IgD-negative memory B cell (primary cell): Measurements from ENCODE around the gene CFAP157. TPM values are rescaled to one million over a fixed set of nuclear protein-coding genes. Genes with fewer than 3 reads are reported as not detected.
A peak's percentile ranks its signal among the peaks of the same experiment; 100 is the strongest.

Experiments
- H3K27ac Mint-ChIP-seq, 3 donors: one replicate each; pipeline ENCODE4 v1.8.0; 2020 to 2022; ENCODE audit warnings: mild to moderate bottlenecking in 3 of 3, mixed read lengths in 3 of 3, moderate library complexity in 1 of 3
- H3K27me3 Mint-ChIP-seq: one replicate; pipeline ENCODE4 v1.8.0; 2021; ENCODE audit warnings: mixed read lengths
- H3K36me3 Mint-ChIP-seq: one replicate; pipeline ENCODE4 v1.8.0; 2020; ENCODE audit warnings: mild to moderate bottlenecking, mixed read lengths
- H3K4me1 Mint-ChIP-seq, 3 donors: one replicate each; pipeline ENCODE4 v1.8.0; 2020 to 2022; ENCODE audit warnings: mixed read lengths in 3 of 3, mild to moderate bottlenecking in 1 of 3
- H3K4me3 Mint-ChIP-seq, 4 donors: one replicate each; pipeline ENCODE4 v1.8.0; 2020 to 2022; ENCODE audit warnings: mild to moderate bottlenecking in 4 of 4, mixed read lengths in 4 of 4, moderate library complexity in 3 of 4
- H3K9me3 Mint-ChIP-seq, 3 donors: one replicate each; pipeline ENCODE4 v1.8.0; 2020 to 2021; ENCODE audit warnings: mixed read lengths in 3 of 3, mild to moderate bottlenecking in 1 of 3
- polyA plus RNA-seq: library from polyadenylated mRNA; unstranded; fragments of 300-500 nt; fragmentation: Illumina TruSeq; gene quantifications from one replicate; pipeline ENCODE4 v1.2.3, GENCODE V29; 2021

Gene CFAP157
- polyA plus RNA-seq, 1 donor from 2014 or later: not detected

DNA sequence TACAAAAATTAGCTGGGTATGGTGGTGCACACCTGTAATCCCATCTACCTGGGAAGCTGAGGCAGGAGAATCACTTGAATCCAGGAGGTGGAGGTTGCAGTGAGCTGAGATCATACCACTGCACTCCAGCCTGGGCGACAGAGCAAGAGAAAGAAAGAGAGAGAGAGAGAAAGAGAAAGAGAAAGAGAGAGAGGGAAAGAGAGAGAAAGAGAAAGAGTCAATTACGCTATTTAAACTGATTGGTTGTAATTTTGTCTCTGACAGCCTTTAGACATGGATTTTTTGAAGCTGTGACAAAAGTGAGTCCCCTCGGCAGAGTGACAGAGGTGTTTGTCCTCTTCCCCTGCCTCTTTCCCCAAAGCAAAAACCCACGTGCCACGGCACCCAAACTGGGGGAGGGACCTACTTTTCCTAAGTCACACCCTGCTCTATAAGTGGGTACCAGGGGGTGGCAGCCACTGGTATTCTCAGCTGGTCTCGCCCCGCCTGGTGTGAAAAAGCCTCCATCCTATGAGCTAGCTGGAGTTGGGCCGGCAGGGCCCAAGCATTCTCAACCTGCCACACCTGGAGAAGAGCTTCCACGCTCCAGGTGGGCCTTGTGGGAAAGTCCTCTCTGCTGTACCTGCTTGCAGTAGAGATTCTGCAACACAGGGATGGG, 3.4 kb upstream of the CFAP157 start:
- no peaks in the 10 kb centered on the region for H3K27me3 Mint-ChIP-seq
- H3K27ac Mint-ChIP-seq: no peak overlapping the region
- peaks cover 7 to 10% (median 8%) of the 10 kb centered on the region in 3 donors for H3K4me1 Mint-ChIP-seq
- no peaks in the 10 kb centered on the region for H3K36me3 Mint-ChIP-seq
- H3K9me3 Mint-ChIP-seq: no peaks in the 10 kb centered on the region
- H3K4me3 Mint-ChIP-seq: no peak overlapping the region

DNA sequence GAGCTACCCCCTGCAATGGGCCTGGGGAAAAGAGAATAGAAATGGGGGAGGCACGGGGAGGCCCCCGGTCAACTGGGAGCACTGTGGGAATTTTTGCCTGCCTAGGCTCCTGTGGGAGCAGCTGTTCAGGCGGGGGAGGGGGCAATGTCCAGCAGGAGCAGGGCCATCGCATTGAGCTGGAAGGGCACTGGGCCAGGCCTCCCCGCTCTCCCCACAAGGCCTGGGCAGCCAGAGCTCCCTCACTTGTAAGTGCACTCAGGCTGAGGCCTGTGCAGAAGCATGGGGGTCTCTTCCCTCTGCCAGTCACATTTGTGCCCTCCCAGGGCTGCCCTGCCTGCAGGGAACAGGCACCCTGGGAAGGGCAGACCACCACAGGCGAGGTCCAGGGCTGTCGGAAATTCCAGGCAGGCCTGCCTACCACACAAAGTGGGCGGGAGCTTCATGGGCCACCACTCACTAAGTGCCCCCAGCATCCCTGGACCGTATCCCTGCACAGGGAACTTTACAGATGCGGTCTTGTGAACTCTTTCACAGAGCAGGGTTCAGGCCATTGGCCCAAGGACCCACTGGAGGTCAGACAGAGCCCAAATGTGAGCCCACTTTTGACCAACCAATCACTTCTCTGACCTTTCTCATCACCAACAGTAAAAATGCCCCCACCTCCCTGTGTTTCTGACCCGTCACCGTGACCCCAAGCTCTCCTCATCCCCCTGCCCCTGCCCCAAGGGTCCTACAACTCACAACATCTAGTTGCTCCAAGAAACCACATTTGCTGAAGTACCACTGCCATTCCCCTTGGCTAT, 1.0 kb upstream of the CFAP157 start:
- Mint-ChIP-seq H3K27me3 (peaks cover 3% of the 10 kb centered on the region), H3K27ac (no peak overlapping the region), H3K4me3 (no peak overlapping the region), H3K4me1 (peaks cover 0 to 6% (median 0%) of the 10 kb centered on the region in 3 donors), H3K9me3 (no peaks in the 10 kb centered on the region), H3K36me3 (peaks cover 4% of the 10 kb centered on the region)

DNA sequence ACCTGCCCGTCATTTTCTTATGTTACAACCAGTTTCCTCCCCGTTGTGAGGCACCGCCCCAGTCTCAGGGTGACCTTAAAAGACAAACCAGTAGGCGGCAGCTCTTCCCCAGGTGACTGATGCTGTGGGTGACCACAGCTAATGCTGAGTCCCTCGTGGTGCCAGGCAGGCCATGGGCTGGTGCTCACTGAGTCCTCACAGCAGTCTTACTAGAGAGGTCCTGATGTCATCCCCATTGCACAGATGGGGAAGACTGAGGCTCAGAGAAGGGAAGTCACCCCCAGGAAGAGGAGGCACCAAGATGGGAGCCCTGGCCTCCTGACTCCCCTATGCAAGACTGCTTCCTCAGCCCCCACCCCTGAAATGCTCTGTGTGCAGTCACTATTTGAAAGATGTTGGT, 978 bp downstream of the CFAP157 start:
- Mint-ChIP-seq H3K27ac (peak overlapping the region in 1 of 3 donors; percentile 59), H3K36me3 (peaks cover 4% of the 10 kb centered on the region), H3K4me1 (peaks cover 0 to 9% (median 0%) of the 10 kb centered on the region in 3 donors), H3K9me3 (no peaks in the 10 kb centered on the region), H3K4me3 (peak overlapping the region in 1 of 4 donors; percentile 10), H3K27me3 (peaks cover 3% of the 10 kb centered on the region)

DNA sequence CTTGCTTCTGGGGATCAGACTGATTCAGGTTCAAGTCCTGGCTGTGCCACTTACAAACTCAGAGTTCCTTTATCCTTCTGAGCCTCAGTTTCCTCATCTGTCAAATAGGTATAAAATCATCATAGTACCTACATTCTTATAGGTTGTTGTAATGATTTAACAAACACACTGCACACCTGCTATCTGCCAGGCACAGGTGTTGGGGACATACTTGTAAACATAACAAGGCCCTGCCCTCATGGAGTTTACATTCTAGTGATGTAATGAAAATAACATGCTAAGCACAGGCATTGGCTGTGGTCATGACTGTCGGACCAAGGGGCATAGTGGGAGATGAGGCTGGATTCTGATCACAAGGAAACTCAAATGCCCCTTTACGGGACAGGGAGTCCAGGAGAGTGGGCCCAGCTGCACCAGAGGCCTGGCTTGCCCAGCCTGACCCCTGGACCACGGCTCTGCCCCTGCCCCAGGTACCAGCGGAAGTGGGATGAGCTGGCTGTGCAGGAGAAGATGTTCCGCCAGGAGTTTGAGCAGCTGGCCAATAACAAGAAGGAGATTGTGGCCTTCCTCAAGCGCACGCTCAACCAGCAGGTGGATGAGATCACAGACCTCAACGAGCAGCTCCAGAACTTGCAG, 2.3 kb downstream of the CFAP157 start:
- H3K36me3 Mint-ChIP-seq: peaks cover 4% of the 10 kb centered on the region
- H3K4me1 Mint-ChIP-seq: peaks cover 0 to 9% (median 0%) of the 10 kb centered on the region in 3 donors
- peaks cover 3% of the 10 kb centered on the region for H3K27me3 Mint-ChIP-seq
- no peak overlapping the region for H3K27ac Mint-ChIP-seq
- no peaks in the 10 kb centered on the region for H3K9me3 Mint-ChIP-seq
- peak overlapping the region in 1 of 4 donors; percentile 22 for H3K4me3 Mint-ChIP-seq

DNA sequence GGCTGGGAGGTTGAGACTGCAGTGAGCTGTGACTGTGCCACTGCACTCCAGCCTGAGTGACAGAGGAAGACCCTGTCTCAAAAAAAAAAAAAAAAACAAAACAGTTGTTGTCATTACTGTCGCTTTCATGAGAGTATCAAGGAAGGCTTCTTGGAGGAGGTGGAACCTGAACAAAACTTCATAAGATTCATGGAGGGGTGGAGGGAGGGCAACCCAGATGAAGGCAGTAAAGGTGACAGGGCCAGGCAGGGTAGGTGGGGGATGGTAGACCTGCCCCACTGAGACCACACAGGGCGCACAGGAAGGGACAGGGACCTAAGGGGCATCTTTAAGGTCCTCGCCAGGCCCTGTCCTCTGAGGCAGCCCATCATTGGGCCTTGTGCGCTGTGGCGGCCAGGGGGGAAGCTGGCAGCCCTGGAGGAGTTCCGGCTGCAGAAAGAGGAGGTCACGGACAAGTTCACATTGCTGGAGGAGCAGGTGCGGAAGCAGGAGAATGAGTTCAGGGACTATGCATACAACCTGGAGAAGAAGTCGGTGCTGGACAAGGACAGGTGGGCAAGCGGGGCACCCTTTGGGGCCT, 3.5 kb downstream of the CFAP157 start:
- peaks cover 0 to 12% (median 2%) of the 10 kb centered on the region in 3 donors for H3K4me1 Mint-ChIP-seq
- H3K27ac Mint-ChIP-seq: no peak overlapping the region
- H3K27me3 Mint-ChIP-seq: peaks cover 3% of the 10 kb centered on the region
- peaks cover 4% of the 10 kb centered on the region for H3K36me3 Mint-ChIP-seq
- peak overlapping the region in 2 of 4 donors; percentile 12 to 22 for H3K4me3 Mint-ChIP-seq
- no peaks in the 10 kb centered on the region for H3K9me3 Mint-ChIP-seq

DNA sequence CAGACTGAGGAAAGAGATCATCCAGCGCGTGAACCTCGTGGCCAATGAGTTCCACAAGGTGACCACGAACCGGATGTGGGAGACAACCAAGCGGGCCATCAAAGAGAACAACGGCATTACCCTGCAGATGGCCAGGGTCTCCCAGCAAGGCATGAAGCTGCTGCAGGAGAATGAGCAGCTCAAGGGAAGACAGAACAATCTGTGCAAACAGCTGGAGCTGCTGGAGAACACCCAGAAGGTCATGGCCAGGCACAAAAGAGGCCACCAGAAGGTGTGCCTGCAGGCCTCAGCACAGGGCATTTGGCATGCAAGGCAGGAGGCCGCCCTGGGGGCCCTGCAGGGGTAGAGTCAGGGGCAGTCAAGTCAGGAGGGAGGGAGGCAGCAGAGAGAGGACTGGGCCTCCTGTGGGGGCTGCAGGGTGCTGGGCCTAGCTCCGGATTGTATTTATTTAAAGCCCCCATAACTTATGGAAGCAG, 4.5 kb downstream of the CFAP157 start:
- H3K27me3 Mint-ChIP-seq: peaks cover 3% of the 10 kb centered on the region
- peaks cover 4% of the 10 kb centered on the region for H3K36me3 Mint-ChIP-seq
- H3K4me3 Mint-ChIP-seq: peak overlapping the region in 2 of 4 donors; percentile 9 to 52
- H3K9me3 Mint-ChIP-seq: no peaks in the 10 kb centered on the region
- H3K4me1 Mint-ChIP-seq: peaks cover 0 to 16% (median 6%) of the 10 kb centered on the region in 3 donors
- no peak overlapping the region for H3K27ac Mint-ChIP-seq

DNA sequence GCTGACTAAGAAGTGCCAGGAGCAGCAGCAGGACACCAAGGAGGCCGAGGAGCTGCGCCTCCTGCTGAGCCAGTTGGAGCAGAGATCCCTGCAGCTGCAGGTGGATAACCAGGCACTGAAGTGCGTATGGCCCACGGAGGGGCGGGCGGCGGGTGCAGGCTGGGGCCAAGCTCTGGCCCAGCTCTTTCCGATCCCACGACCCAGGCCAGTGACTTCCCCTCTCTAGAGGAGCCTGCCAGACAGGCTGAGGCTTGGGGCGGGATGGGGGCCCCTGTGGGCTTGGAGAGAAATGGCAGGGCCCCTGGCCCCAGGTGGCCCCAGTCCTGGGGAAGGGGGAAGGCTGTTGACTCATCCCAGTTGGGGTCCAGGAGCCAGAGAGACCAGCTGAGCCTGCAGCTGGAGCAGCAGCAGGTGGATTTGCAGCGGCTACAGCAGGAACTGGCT, 5.1 kb downstream of the CFAP157 start:
- H3K4me3 Mint-ChIP-seq: no peak overlapping the region
- no peak overlapping the region for H3K27ac Mint-ChIP-seq
- no peaks in the 10 kb centered on the region for H3K9me3 Mint-ChIP-seq
- H3K36me3 Mint-ChIP-seq: peaks cover 4% of the 10 kb centered on the region
- H3K4me1 Mint-ChIP-seq: peaks cover 0 to 16% (median 6%) of the 10 kb centered on the region in 3 donors
- peaks cover 3% of the 10 kb centered on the region for H3K27me3 Mint-ChIP-seq

DNA sequence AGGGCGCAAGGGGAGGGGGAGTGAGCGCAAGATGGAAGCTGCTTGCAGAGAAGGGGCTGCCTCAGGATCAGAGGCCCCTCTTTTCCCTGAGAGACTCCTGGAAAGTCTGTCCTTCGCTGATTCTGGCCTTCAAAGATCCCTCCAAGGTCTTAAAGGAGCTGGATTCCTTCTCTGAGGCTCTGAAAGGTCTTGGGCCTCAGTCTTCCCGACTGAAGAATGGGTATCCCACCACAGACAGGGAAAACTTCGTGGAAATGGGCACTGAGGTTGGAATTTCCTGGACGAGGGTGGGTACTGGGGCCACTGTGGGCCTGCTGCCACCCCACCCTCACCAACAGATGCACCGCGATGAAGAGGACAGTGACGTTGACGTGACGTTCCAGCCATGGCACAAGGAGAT, 5.6 kb downstream of the CFAP157 start:
- Mint-ChIP-seq H3K4me1 (peaks cover 0 to 15% (median 6%) of the 10 kb centered on the region in 3 donors), H3K4me3 (peak overlapping the region in 1 of 4 donors; percentile 55), H3K27me3 (peaks cover 3% of the 10 kb centered on the region), H3K27ac (no peak overlapping the region), H3K36me3 (peaks cover 4% of the 10 kb centered on the region), H3K9me3 (no peaks in the 10 kb centered on the region)

DNA sequence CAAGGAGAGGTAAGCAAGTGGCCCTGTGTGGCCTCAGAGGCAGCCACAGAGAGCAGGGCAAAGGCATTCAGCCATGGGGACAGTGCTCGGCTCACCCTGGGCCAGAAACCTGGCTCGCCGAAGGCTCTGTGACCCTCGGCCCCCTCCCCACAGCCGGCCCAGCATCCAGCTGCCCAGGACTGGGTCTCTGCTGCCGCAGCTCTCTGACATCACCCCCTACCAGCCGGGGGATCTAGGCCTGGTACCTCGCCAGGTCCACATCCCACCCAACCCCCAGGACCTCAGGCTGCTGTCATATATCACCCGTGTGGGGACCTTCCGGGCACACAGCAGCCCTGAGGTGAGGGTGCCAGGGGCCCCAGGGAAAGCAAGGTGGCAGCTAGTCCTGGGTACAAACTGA, 6.1 kb downstream of the CFAP157 start:
- Mint-ChIP-seq H3K4me3 (peak overlapping the region in 2 of 4 donors; percentile 28 to 63), H3K9me3 (no peaks in the 10 kb centered on the region), H3K27ac (no peak overlapping the region), H3K36me3 (peaks cover 4% of the 10 kb centered on the region), H3K27me3 (peaks cover 3% of the 10 kb centered on the region), H3K4me1 (peaks cover 0 to 12% (median 6%) of the 10 kb centered on the region in 3 donors)

DNA sequence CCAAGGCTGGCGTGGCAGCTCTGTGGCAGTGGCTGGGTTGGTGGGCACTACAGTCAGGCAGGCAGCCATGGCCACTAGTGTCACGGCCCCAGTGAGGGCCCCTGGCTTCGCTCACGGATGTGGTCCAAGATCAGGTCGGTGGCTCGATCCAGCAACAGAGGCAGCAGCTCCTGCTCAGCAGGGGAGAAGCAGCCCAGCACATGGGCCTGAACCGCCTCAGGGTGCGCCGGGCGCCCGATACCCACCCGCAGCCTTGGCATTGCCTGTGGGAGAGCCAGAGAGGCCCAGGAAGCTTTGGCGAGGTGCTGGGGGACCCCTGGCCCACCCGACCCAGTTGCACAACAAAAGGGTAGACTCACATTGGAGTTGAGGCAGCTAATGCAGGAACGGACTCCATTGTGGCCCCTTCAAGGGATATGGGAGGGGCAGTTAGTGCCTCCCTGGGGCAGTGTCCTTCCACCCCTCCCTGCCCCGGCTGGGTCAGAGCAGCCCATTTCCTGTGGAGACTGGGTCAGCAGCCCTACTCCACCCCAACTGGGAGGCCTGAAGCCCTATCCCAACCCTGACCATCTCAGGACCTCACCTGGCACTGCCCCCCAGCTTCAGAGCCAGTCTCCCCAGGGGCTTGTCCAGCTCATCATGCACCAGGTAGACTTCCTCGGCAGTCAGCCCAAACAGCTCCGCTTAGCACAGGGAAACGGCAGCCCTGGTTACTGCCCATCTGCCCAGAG, 7.4 kb downstream of the CFAP157 start:
- H3K27ac Mint-ChIP-seq: peak overlapping the region in 1 of 3 donors; percentile 7
- peak overlapping the region; percentile 73 to 89 (median 84) for H3K4me3 Mint-ChIP-seq
- H3K9me3 Mint-ChIP-seq: no peaks in the 10 kb centered on the region
- H3K27me3 Mint-ChIP-seq: peaks cover under 1% of the 10 kb centered on the region
- peaks cover 4% of the 10 kb centered on the region for H3K36me3 Mint-ChIP-seq
- peaks cover 0 to 12% (median 6%) of the 10 kb centered on the region in 3 donors for H3K4me1 Mint-ChIP-seq

DNA sequence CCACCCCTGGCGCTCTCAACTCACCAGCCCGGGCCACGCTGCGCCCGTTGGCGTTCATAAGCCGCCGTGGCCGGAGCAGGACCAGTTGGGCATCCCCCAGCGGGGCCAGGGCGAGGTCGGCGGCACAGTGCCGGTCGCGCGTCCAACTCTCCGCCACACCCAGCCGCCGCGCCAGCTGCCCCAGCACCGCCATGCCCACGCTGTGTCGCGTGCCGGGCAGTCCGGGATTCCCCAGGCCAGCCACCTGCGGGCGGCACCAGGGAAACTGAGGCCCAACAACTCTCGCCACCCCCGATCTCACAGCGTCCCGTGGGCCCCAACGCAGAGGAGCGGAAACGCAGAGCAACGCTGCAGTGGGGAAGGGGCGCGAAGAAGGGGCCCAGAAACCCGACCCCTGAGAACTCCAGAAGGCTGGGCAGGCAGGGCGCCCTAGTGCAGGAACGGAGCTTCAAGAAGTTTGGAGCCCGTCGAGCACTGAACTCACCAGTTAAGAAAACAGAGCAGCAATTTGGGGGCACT, 8.2 kb downstream of the CFAP157 start:
- peaks cover 4% of the 10 kb centered on the region for H3K36me3 Mint-ChIP-seq
- H3K27me3 Mint-ChIP-seq: no peaks in the 10 kb centered on the region
- peak overlapping the region; percentile 64 to 96 (median 84) for H3K27ac Mint-ChIP-seq
- peak overlapping the region; percentile 85 to 97 (median 96) for H3K4me3 Mint-ChIP-seq
- H3K9me3 Mint-ChIP-seq: no peaks in the 10 kb centered on the region
- peaks cover 0 to 12% (median 6%) of the 10 kb centered on the region in 3 donors for H3K4me1 Mint-ChIP-seq

DNA sequence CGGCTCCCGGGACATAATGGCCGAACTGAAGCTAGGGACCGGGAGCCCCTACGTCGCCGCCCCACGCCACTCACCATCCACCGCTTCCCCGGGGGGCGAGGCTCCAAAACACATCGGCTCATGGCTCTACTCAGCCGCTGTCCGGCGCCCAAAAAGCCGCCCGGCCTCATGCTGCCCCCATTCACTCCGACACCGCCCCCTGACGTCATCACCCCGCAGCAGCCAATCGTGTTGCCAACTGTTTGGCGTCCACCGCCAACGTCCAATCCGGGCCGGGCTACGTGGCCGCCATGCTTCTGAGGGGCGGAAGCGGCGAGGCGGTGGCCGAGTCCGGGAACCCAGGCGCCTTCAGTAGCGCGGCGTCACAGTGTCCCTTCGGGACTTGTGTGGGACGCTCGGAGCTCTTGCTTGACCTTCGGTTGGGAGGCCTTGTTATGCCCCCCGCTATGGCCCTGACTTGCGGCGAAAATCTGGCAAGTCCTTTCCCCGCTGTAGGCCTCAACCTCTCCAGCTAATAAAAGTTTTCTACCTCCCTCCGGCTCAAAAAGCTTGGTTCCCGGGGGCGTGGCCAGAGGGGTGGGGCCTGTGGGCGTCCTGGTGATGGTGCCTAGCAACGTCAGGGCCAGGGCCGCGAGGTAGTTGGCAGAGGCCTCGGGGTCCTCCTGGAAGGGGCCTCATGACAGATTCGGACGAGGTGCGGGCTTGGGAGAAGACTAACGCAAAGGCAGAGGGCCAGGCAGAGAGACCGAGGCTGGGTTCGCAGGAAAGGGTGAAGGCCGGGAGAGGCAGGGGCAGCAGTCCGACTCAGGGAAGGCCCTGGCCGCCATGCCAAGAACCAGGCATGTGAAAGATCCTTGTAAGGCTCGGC, 8.9 kb downstream of the CFAP157 start, which contains the start of the genes PTRH1 and TTC16:
Gene PTRH1, minus strand, starts transcription at position 194 of the 868 bp plus-strand sequence. Its CDS starts 24 bp downstream, at position 170.
Gene TTC16, plus strand, starts transcription at position 610 of the 868 bp plus-strand sequence. Its CDS starts 67 bp downstream, at position 677.
- Mint-ChIP-seq H3K9me3 (no peaks in the 10 kb centered on the region), H3K4me3 (peak within 1 kb of the TSS; percentile 85 to 97 (median 96)), H3K36me3 (no peaks in the 10 kb centered on the region), H3K4me1 (peaks cover 0 to 12% (median 6%) of the 10 kb centered on the region in 3 donors), H3K27me3 (no peaks in the 10 kb centered on the region), H3K27ac (peak within 1 kb of the TSS; percentile 64 to 96 (median 84))

DNA sequence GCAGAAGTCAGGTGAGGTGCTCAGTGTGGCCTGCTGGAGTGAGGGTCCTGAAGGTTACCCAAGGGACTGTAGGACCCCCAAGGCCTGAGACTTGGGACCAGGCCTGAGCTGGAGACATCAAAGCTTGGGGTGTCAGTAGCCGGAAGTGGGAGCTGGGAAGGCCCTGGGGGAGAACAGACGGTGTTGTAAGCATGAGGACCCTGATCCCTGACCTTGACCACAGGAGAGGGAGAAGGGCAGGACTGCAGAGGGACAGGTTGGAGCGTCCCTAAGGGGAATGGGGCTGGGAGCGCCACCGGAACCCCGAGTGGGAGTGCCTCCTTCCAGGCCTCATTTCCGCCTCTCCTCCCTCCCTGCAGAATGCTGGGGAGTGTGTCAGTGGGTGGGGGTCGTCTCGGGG, 9.6 kb downstream of the CFAP157 start:
- H3K36me3 Mint-ChIP-seq: no peaks in the 10 kb centered on the region
- H3K27me3 Mint-ChIP-seq: no peaks in the 10 kb centered on the region
- H3K9me3 Mint-ChIP-seq: no peaks in the 10 kb centered on the region
- peak overlapping the region; percentile 82 to 97 (median 91) for H3K4me3 Mint-ChIP-seq
- peaks cover 0 to 9% (median 6%) of the 10 kb centered on the region in 3 donors for H3K4me1 Mint-ChIP-seq
- H3K27ac Mint-ChIP-seq: peak overlapping the region in 2 of 3 donors; percentile 64 to 96
